ENCODE results near the gene MALAT1. TPM values are rescaled to one million over a fixed set of nuclear protein-coding genes. Genes with fewer than 3 reads are reported as not detected.

Gene MALAT1
- total RNA-seq, 3 donors from 2014 or later (not counting 1 experiment from before 2014, with no cell fraction given): 32,911 to 36,726 (median 33,502) TPM

- WGBS (ENCODE audit: insufficient coverage): 94% methylated on average over 5 of the region's 5 CpGs
- Mint-ChIP-seq H3K27me3 (ENCODE audit: low read depth in 2 of 2) (no peaks in the 10 kb centered on the region), H3K36me3 (no peaks in the 10 kb centered on the region), H3K9me3 (no peaks in the 10 kb centered on the region), H3K27ac (no peak overlapping the region), H3K4me3 (no peak overlapping the region), H3K4me1 (peaks cover 6 to 13% of the 10 kb centered on the region in 2 donors)
- ATAC-seq: no peak
- TF ChIP-seq CTCF (IDR thresholded peaks at IDR 0.05): no peak
- DNase-seq: no peak
- H3K27me3 ChIP-seq (ENCODE audit: control insufficient read depth, insufficient read depth, low read length): no peaks in the 10 kb centered on the region
- H3K4me3 ChIP-seq (ENCODE audit: low read length): no peak overlapping the region
- H3K9me3 ChIP-seq (ENCODE audit: control insufficient read depth, insufficient read depth, low read length): no peaks in the 10 kb centered on the region
- no peak overlapping the region for H3K27ac ChIP-seq (ENCODE audit: low read length)
- intact Hi-C loops (cut with micrococcal nuclease): no loop called here
- H3K4me1 ChIP-seq (ENCODE audit: control insufficient read depth, insufficient read depth, low read length): peaks cover 10% of the 10 kb centered on the region
- H3K36me3 ChIP-seq (ENCODE audit: control insufficient read depth, insufficient read depth, low read length): no peaks in the 10 kb centered on the region
Observed at GRCh38 chr11:65485920-65486219, 13.0 kb upstream of the MALAT1 start.

GRCh38 chr11:65486570-65487466 is 12.0 kb upstream of the MALAT1 start:
- Mint-ChIP-seq H3K27me3 (ENCODE audit: low read depth in 2 of 2) (no peaks in the 10 kb centered on the region), H3K9me3 (no peaks in the 10 kb centered on the region), H3K4me1 (peaks cover 6 to 13% of the 10 kb centered on the region in 2 donors), H3K27ac (peak overlapping the region in 1 of 2 donors; percentile 49), H3K4me3 (no peak overlapping the region), H3K36me3 (no peaks in the 10 kb centered on the region)
- H3K36me3 ChIP-seq (ENCODE audit: control insufficient read depth, insufficient read depth, low read length): no peaks in the 10 kb centered on the region
- peaks cover 14% of the 10 kb centered on the region for H3K4me1 ChIP-seq (ENCODE audit: control insufficient read depth, insufficient read depth, low read length)
- intact Hi-C loops (cut with micrococcal nuclease): no loop called here
- no peak for TF ChIP-seq CTCF (IDR thresholded peaks at IDR 0.05)
- H3K9me3 ChIP-seq (ENCODE audit: control insufficient read depth, insufficient read depth, low read length): no peaks in the 10 kb centered on the region
- no peak overlapping the region for H3K4me3 ChIP-seq (ENCODE audit: low read length)
- WGBS (ENCODE audit: insufficient coverage): 93% methylated on average over 10 of the region's 10 CpGs
- no peak for ATAC-seq
- no peak overlapping the region for H3K27ac ChIP-seq (ENCODE audit: low read length)
- DNase-seq: no peak
- H3K27me3 ChIP-seq (ENCODE audit: control insufficient read depth, insufficient read depth, low read length): no peaks in the 10 kb centered on the region

GRCh38 chr11:65487467-65488272 is 11.2 kb upstream of the MALAT1 start:
- WGBS (ENCODE audit: insufficient coverage): 32% methylated on average over 17 of the region's 17 CpGs
- intact Hi-C loops (cut with micrococcal nuclease): no loop called here
- peak overlapping the region in 1 of 2 donors; percentile 49 for H3K27ac Mint-ChIP-seq
- no peaks in the 10 kb centered on the region for H3K27me3 ChIP-seq (ENCODE audit: control insufficient read depth, insufficient read depth, low read length)
- H3K4me1 Mint-ChIP-seq: peaks cover 6 to 13% of the 10 kb centered on the region in 2 donors
- peaks cover 21% of the 10 kb centered on the region for H3K4me1 ChIP-seq (ENCODE audit: control insufficient read depth, insufficient read depth, low read length)
- H3K27ac ChIP-seq (ENCODE audit: low read length): no peak overlapping the region
- no peaks in the 10 kb centered on the region for H3K9me3 Mint-ChIP-seq
- no peaks in the 10 kb centered on the region for H3K27me3 Mint-ChIP-seq (ENCODE audit: low read depth in 2 of 2)
- no peak overlapping the region for H3K4me3 ChIP-seq (ENCODE audit: low read length)
- no peaks in the 10 kb centered on the region for H3K36me3 ChIP-seq (ENCODE audit: control insufficient read depth, insufficient read depth, low read length)
- no peaks in the 10 kb centered on the region for H3K36me3 Mint-ChIP-seq
- ATAC-seq (peak; percentile 58 to 75 (median 65)), DNase-seq (peak in 1 of 2 donors; percentile 50)
- no peak overlapping the region for H3K4me3 Mint-ChIP-seq
- no peaks in the 10 kb centered on the region for H3K9me3 ChIP-seq (ENCODE audit: control insufficient read depth, insufficient read depth, low read length)
- no peak for TF ChIP-seq CTCF (IDR thresholded peaks at IDR 0.05)

Measured in natural killer cell (primary cell).